GM18870 (cell line): Measurements from ENCODE around the gene MTMR3.
"Not testable (repeated sequence)": the region's sequence is repeated elsewhere in the genome, so short reads cannot be mapped to it uniquely, and the experiment has no call there.

Source experiments
- ATAC-seq: cut with Tn5 transposase; IDR thresholded peaks from one replicate; pipeline ENCODE4 v1.9.1; 2021; ENCODE audit warnings: moderate library complexity; ENCODE audit not compliant: unreplicated experiment

MTMR3 gene

GRCh38 chr22:29956680-29957079 is 73.7 kb downstream of the MTMR3 start:
- ATAC-seq, result no peak

GRCh38 chr22:29958170-29958569 is 75.2 kb downstream of the MTMR3 start:
- no peak for ATAC-seq

- ATAC-seq, result no peak
Measured at GRCh38 chr22:29964776-29965175, 81.8 kb downstream of the MTMR3 start.

GRCh38 chr22:29967461-29967860 is 84.5 kb downstream of the MTMR3 start:
- ATAC-seq, result no peak

GRCh38 chr22:29971607-29972006 is 88.6 kb downstream of the MTMR3 start:
- ATAC-seq, result no peak

- ATAC-seq, result no peak
Measured at GRCh38 chr22:29972121-29972520, 89.1 kb downstream of the MTMR3 start.

GRCh38 chr22:29973269-29973668 is 90.3 kb downstream of the MTMR3 start:
- ATAC-seq, result no peak

GRCh38 chr22:29973680-29974079 is 90.7 kb downstream of the MTMR3 start:
- ATAC-seq, result not testable (repeated sequence)

- ATAC-seq, result no peak
Measured at GRCh38 chr22:29975494-29975893, 92.5 kb downstream of the MTMR3 start.

- no peak for ATAC-seq
Measured at GRCh38 chr22:29977107-29977506, 94.1 kb downstream of the MTMR3 start.

- peak; percentile 82 for ATAC-seq
Measured at GRCh38 chr22:29979777-29980321, 96.9 kb downstream of the MTMR3 start.

- ATAC-seq, result no peak
Measured at GRCh38 chr22:29983296-29983917, 100.4 kb downstream of the MTMR3 start.

- ATAC-seq, result no peak
Measured at GRCh38 chr22:29985912-29986311, 102.9 kb downstream of the MTMR3 start.

- ATAC-seq, result no peak
Measured at GRCh38 chr22:29987137-29987536, 104.2 kb downstream of the MTMR3 start.

- no peak for ATAC-seq
Measured at GRCh38 chr22:29988719-29989118, 105.7 kb downstream of the MTMR3 start.

- no peak for ATAC-seq
Measured at GRCh38 chr22:29989446-29989845, 106.5 kb downstream of the MTMR3 start.

GRCh38 chr22:29992341-29993275 is 109.6 kb downstream of the MTMR3 start:
- no peak for ATAC-seq

- no peak for ATAC-seq
Measured at GRCh38 chr22:29994027-29994715, 111.2 kb downstream of the MTMR3 start.

- no peak for ATAC-seq
Measured at GRCh38 chr22:29994943-29995342, 112.0 kb downstream of the MTMR3 start.

- no peak for ATAC-seq
Measured at GRCh38 chr22:29997107-29997506, 114.1 kb downstream of the MTMR3 start.

- no peak for ATAC-seq
Measured at GRCh38 chr22:29997516-29997915, 114.5 kb downstream of the MTMR3 start.
